ENCODE data around the gene PODXL. TPM values are rescaled to one million over a fixed set of nuclear protein-coding genes. Genes with fewer than 3 reads are reported as not detected.
A peak's percentile ranks its signal among the peaks of the same experiment; 100 is the strongest.

The PODXL gene
- total and polyA plus RNA-seq, 2 experiments from 2014 or later = 220 to 727 TPM

DNA sequence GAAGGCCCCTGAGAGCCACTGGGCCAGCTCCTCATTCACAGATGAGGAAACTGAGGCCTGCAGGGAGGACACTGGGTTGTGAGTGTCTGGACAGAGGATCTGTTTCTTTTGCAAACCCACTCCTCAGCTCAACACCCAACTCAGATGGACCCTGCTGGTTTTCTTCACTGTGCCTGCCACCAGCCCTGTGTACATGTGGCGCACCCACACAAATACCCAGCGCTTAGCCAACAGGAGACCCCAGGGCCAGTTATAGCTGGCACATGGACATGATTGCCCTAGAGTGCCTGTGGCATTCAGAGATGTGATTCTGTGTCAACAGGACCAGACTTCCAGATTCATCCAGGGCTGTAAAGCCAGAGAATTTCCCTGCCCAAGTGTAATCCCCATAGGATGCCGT lies 12.4 kb downstream of the PODXL start:
- peaks cover 95% of the 10 kb centered on the region for H3K4me1 ChIP-seq (ENCODE audit: insufficient read depth)
- H3K4me3 Mint-ChIP-seq = no peak overlapping the region
- H3K4me2 ChIP-seq = peak overlapping the region; percentile 48
- H3K36me3 ChIP-seq (ENCODE audit: insufficient read depth) = peaks cover 6% of the 10 kb centered on the region
- no peak overlapping the region for H3K4me3 ChIP-seq
- H3F3A ChIP-seq (replicated peaks; ENCODE audit: low read depth) = peaks cover 67% of the 10 kb centered on the region
- no peaks in the 10 kb centered on the region for H3K9me2 ChIP-seq (ENCODE audit: insufficient read depth)
- no peak overlapping the region for H2AFZ ChIP-seq
- H3K27me3 ChIP-seq (ENCODE audit: insufficient read depth) = no peaks in the 10 kb centered on the region
- TF ChIP-seq NANOG (IDR thresholded peaks at IDR 0.05; ENCODE audit: borderline replicate concordance) = no peak
- TF ChIP-seq POLR2AphosphoS5 (IDR thresholded peaks at IDR 0.05; ENCODE audit: low read depth) = peak; percentile 28
- no peak for TF ChIP-seq EZH2 (IDR thresholded peaks at IDR 0.05; ENCODE audit: low read depth, unreplicated experiment)
- no peak for DNase-seq (ENCODE audit: low spot score)
- peak overlapping the region; percentile 66; the same call in 1 of the 2 replicates for H3K27ac ChIP-seq (ENCODE audit: low read depth)
- peaks cover 94% of the 10 kb centered on the region for H3K4me1 Mint-ChIP-seq
- peaks cover 100% of the 10 kb centered on the region for H3K79me2 ChIP-seq (replicated peaks; ENCODE audit: insufficient read depth)
- H4K20me1 ChIP-seq (replicated peaks; ENCODE audit: insufficient read depth) = peaks cover 95% of the 10 kb centered on the region
- H3K36me3 Mint-ChIP-seq (ENCODE audit: low read depth) = peaks cover 83% of the 10 kb centered on the region
- H3K9me3 Mint-ChIP-seq = no peaks in the 10 kb centered on the region
- ATAC-seq = no peak
- H3K27me3 Mint-ChIP-seq (ENCODE audit: insufficient read depth, low read depth, poor library complexity) = peaks cover 29% of the 10 kb centered on the region
- no peak overlapping the region for H3K27ac Mint-ChIP-seq

DNA sequence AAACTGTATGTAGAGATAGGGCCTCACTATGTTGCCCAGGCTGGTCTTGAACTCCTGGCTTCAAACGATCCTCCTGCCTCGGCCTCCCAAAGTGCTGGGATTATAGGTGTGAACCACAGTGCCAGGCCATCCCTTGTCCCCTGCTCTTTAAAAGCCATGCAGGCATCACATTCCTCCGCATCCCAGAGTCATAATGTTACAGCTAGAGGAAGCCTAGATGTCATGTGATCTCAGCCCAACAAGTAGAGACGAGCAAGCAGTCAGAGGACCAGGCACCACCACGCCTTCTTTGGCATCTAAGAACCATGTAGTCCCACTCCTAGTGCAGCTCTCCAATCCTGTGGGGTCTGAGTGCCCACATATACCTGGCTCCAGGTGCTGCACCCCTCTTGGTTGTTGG lies 13.1 kb downstream of the PODXL start:
- Mint-ChIP-seq H3K27me3 (ENCODE audit: insufficient read depth, low read depth, poor library complexity) (peaks cover 31% of the 10 kb centered on the region), H3K36me3 (ENCODE audit: low read depth) (peaks cover 84% of the 10 kb centered on the region), H3K9me3 (no peaks in the 10 kb centered on the region), H3K4me1 (peaks cover 93% of the 10 kb centered on the region), H3K4me3 (no peak overlapping the region; the same call in 2 of the 3 replicates), H3K27ac (peak overlapping the region; percentile 79)
- DNase-seq (ENCODE audit: low spot score) = no peak
- Histone ChIP-seq H3K79me2 (replicated peaks; ENCODE audit: insufficient read depth) (peaks cover 100% of the 10 kb centered on the region), H3F3A (replicated peaks; ENCODE audit: low read depth) (peaks cover 63% of the 10 kb centered on the region), H2AFZ (no peak overlapping the region), H4K20me1 (replicated peaks; ENCODE audit: insufficient read depth) (peaks cover 95% of the 10 kb centered on the region), H3K4me2 (peak overlapping the region; percentile 48), H3K27ac (ENCODE audit: low read depth) (peak overlapping the region; percentile 66; the same call in 1 of the 2 replicates), H3K27me3 (ENCODE audit: insufficient read depth) (no peaks in the 10 kb centered on the region), H3K9me2 (ENCODE audit: insufficient read depth) (no peaks in the 10 kb centered on the region), H3K4me1 (ENCODE audit: insufficient read depth) (peaks cover 95% of the 10 kb centered on the region), H3K36me3 (ENCODE audit: insufficient read depth) (peaks cover 6% of the 10 kb centered on the region), H3K4me3 (no peak overlapping the region)
- no peak for ATAC-seq
- TF ChIP-seq JUNB (IDR thresholded peaks at IDR 0.05; ENCODE audit: unreplicated experiment) (no peak), ZNF331 (CRISPR knock-in tag; IDR thresholded peaks at IDR 0.05; ENCODE audit: low read depth) (no peak), POLR2AphosphoS5 (IDR thresholded peaks at IDR 0.05; ENCODE audit: low read depth) (no peak; the same call in 1 of the 2 replicates), NANOG (IDR thresholded peaks at IDR 0.05; ENCODE audit: borderline replicate concordance) (no peak), CREB1 (CRISPR knock-in tag; IDR thresholded peaks at IDR 0.05; ENCODE audit: low read depth) (no peak), EZH2 (IDR thresholded peaks at IDR 0.05; ENCODE audit: low read depth, unreplicated experiment) (no peak), ZNF114 (CRISPR knock-in tag; IDR thresholded peaks at IDR 0.05) (no peak)
- TF ChIP-seq, protein P1, sequence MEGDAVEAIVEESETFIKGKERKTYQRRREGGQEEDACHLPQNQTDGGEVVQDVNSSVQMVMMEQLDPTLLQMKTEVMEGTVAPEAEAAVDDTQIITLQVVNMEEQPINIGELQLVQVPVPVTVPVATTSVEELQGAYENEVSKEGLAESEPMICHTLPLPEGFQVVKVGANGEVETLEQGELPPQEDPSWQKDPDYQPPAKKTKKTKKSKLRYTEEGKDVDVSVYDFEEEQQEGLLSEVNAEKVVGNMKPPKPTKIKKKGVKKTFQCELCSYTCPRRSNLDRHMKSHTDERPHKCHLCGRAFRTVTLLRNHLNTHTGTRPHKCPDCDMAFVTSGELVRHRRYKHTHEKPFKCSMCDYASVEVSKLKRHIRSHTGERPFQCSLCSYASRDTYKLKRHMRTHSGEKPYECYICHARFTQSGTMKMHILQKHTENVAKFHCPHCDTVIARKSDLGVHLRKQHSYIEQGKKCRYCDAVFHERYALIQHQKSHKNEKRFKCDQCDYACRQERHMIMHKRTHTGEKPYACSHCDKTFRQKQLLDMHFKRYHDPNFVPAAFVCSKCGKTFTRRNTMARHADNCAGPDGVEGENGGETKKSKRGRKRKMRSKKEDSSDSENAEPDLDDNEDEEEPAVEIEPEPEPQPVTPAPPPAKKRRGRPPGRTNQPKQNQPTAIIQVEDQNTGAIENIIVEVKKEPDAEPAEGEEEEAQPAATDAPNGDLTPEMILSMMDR (conservative IDR thresholded peaks at IDR 0.05; ENCODE audit: low read depth in 2 of 2) = no peak
- TF ChIP-seq, protein P2, sequence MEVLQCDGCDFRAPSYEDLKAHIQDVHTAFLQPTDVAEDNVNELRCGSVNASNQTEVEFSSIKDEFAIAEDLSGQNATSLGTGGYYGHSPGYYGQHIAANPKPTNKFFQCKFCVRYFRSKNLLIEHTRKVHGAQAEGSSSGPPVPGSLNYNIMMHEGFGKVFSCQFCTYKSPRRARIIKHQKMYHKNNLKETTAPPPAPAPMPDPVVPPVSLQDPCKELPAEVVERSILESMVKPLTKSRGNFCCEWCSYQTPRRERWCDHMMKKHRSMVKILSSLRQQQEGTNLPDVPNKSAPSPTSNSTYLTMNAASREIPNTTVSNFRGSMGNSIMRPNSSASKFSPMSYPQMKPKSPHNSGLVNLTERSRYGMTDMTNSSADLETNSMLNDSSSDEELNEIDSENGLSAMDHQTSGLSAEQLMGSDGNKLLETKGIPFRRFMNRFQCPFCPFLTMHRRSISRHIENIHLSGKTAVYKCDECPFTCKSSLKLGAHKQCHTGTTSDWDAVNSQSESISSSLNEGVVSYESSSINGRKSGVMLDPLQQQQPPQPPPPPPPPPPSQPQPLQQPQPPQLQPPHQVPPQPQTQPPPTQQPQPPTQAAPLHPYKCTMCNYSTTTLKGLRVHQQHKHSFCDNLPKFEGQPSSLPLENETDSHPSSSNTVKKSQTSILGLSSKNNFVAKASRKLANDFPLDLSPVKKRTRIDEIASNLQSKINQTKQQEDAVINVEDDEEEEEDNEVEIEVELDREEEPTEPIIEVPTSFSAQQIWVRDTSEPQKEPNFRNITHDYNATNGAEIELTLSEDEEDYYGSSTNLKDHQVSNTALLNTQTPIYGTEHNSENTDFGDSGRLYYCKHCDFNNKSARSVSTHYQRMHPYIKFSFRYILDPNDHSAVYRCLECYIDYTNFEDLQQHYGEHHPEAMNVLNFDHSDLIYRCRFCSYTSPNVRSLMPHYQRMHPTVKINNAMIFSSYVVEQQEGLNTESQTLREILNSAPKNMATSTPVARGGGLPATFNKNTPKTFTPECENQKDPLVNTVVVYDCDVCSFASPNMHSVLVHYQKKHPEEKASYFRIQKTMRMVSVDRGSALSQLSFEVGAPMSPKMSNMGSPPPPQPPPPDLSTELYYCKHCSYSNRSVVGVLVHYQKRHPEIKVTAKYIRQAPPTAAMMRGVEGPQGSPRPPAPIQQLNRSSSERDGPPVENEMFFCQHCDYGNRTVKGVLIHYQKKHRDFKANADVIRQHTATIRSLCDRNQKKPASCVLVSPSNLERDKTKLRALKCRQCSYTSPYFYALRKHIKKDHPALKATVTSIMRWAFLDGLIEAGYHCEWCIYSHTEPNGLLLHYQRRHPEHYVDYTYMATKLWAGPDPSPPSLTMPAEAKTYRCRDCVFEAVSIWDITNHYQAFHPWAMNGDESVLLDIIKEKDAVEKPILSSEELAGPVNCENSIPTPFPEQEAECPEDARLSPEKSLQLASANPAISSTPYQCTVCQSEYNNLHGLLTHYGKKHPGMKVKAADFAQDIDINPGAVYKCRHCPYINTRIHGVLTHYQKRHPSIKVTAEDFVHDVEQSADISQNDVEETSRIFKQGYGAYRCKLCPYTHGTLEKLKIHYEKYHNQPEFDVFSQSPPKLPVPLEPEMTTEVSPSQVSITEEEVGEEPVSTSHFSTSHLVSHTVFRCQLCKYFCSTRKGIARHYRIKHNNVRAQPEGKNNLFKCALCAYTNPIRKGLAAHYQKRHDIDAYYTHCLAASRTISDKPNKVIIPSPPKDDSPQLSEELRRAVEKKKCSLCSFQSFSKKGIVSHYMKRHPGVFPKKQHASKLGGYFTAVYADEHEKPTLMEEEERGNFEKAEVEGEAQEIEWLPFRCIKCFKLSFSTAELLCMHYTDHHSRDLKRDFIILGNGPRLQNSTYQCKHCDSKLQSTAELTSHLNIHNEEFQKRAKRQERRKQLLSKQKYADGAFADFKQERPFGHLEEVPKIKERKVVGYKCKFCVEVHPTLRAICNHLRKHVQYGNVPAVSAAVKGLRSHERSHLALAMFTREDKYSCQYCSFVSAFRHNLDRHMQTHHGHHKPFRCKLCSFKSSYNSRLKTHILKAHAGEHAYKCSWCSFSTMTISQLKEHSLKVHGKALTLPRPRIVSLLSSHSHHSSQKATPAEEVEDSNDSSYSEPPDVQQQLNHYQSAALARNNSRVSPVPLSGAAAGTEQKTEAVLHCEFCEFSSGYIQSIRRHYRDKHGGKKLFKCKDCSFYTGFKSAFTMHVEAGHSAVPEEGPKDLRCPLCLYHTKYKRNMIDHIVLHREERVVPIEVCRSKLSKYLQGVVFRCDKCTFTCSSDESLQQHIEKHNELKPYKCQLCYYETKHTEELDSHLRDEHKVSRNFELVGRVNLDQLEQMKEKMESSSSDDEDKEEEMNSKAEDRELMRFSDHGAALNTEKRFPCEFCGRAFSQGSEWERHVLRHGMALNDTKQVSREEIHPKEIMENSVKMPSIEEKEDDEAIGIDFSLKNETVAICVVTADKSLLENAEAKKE (CRISPR knock-in tag; IDR thresholded peaks at IDR 0.05) = no peak
- TF ChIP-seq, protein P3, sequence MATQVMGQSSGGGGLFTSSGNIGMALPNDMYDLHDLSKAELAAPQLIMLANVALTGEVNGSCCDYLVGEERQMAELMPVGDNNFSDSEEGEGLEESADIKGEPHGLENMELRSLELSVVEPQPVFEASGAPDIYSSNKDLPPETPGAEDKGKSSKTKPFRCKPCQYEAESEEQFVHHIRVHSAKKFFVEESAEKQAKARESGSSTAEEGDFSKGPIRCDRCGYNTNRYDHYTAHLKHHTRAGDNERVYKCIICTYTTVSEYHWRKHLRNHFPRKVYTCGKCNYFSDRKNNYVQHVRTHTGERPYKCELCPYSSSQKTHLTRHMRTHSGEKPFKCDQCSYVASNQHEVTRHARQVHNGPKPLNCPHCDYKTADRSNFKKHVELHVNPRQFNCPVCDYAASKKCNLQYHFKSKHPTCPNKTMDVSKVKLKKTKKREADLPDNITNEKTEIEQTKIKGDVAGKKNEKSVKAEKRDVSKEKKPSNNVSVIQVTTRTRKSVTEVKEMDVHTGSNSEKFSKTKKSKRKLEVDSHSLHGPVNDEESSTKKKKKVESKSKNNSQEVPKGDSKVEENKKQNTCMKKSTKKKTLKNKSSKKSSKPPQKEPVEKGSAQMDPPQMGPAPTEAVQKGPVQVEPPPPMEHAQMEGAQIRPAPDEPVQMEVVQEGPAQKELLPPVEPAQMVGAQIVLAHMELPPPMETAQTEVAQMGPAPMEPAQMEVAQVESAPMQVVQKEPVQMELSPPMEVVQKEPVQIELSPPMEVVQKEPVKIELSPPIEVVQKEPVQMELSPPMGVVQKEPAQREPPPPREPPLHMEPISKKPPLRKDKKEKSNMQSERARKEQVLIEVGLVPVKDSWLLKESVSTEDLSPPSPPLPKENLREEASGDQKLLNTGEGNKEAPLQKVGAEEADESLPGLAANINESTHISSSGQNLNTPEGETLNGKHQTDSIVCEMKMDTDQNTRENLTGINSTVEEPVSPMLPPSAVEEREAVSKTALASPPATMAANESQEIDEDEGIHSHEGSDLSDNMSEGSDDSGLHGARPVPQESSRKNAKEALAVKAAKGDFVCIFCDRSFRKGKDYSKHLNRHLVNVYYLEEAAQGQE (IDR thresholded peaks at IDR 0.05; ENCODE audit: unreplicated experiment) = no peak
